HepG2 (cell line): Measurements from ENCODE around the gene BRAF. TPM values are rescaled to one million over a fixed set of nuclear protein-coding genes. Genes with fewer than 3 reads are reported as not detected.

ENCODE experiments used
- DR1 ChIP-seq: sonication (generic); formaldehyde crosslinking; IDR thresholded peaks from 2 replicates; pipeline ENCODE4 v1.8.0; 2021; ENCODE audit warnings: mild to moderate bottlenecking, missing genetic modification reagents, inconsistent platforms
- RCOR2 ChIP-seq: IDR thresholded peaks from 2 replicates; pipeline ENCODE4 v1.6.1; 2016; ENCODE audit warnings: missing biosample characterization, missing genetic modification reagents
- ZNF563 ChIP-seq: sonication (generic); formaldehyde crosslinking; IDR thresholded peaks from 2 replicates; pipeline ENCODE4 v1.8.0; 2022; ENCODE audit warnings: mild to moderate bottlenecking, moderate library complexity, missing genetic modification reagents
- ZNF766 ChIP-seq: sonication (generic); formaldehyde crosslinking; IDR thresholded peaks from 2 replicates; pipeline ENCODE4 v1.5.0; 2020; ENCODE audit warnings: missing genetic modification reagents, borderline replicate concordance
- polyA plus RNA-seq, 8 experiments: library from polyadenylated mRNA; depleted of rRNA in 3 of 8; stranded (reverse) in 7 of 8; unstranded in 1 of 8; fragments of >200 nt; fragmentation: Illumina TruSeq in 4 of 8; extraction: Trizol in 4 of 8; gene quantifications; 2 replicates each; pipeline versions ENCODE4 v1.2.1 to v1.2.3, GENCODE V29; 2011 to 2016; ENCODE audit warnings: low read depth in 4 of 8, missing spikeins in 1 of 8, mixed read lengths in 1 of 8; ENCODE audit not compliant: insufficient read depth in 1 of 8
- total RNA-seq, 5 experiments: library from RNA; depleted of rRNA; stranded (reverse); fragments of >200 nt; fragmentation: Illumina TruSeq; extraction: Trizol; gene quantifications; 2 replicates each; pipeline ENCODE4 v1.2.3, GENCODE V29; 2016; ENCODE audit warnings: low read depth in 1 of 5
- TF ChIP-seq, protein P1 (sequence below): sonication (generic); formaldehyde crosslinking; conservative IDR thresholded peaks from 2 replicates; pipeline ENCODE4 v1.4.0; 2020; ENCODE audit warnings: missing genetic modification reagents
- TF ChIP-seq, protein P2 (sequence below): conservative IDR thresholded peaks from 2 replicates; pipeline ENCODE4 v1.6.1; 2018; ENCODE audit warnings: missing genetic modification reagents
- TF ChIP-seq, protein P3 (sequence below): IDR thresholded peaks from 2 replicates; pipeline ENCODE4 v1.6.1; 2016; ENCODE audit warnings: low read depth

Gene BRAF
- total and polyA plus RNA-seq, 2 of the 13 experiments (the other 11 are each of a cell fraction or from before 2014, with no cell fraction given): 12.5 to 13.4 TPM

DNA sequence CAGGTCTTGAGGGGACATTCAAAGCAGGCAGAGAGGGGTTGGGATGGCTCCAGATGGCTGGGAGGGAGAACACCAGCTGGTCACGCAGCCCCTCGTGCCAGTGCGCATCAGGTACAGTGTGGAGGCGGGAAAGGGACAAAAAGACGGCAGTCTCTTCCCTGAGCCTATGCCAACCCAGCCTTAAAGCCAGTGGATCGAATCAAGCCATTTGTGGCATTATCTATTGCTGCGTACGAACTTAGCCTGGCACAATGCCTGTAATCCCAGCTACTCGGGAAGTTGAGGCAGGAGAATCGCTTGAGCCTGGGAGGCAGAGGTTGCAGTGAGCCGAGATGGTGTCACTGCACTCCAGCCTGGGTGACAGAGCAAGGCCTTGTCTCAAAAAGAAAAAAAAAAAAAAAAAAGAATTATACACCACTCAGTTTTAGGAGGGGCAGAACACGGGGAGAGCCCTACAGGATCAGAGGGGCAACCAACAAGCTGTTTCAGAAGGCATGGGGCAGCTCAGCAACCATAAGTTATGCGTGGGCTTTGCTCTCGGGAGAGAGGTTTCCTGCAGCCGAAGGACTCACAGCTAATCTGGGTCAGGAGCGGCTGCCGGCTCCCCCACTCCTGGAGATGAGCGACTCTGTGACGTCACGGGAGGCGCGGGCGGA lies 228.6 kb downstream of the BRAF start (continued):
- TF ChIP-seq, protein P1, sequence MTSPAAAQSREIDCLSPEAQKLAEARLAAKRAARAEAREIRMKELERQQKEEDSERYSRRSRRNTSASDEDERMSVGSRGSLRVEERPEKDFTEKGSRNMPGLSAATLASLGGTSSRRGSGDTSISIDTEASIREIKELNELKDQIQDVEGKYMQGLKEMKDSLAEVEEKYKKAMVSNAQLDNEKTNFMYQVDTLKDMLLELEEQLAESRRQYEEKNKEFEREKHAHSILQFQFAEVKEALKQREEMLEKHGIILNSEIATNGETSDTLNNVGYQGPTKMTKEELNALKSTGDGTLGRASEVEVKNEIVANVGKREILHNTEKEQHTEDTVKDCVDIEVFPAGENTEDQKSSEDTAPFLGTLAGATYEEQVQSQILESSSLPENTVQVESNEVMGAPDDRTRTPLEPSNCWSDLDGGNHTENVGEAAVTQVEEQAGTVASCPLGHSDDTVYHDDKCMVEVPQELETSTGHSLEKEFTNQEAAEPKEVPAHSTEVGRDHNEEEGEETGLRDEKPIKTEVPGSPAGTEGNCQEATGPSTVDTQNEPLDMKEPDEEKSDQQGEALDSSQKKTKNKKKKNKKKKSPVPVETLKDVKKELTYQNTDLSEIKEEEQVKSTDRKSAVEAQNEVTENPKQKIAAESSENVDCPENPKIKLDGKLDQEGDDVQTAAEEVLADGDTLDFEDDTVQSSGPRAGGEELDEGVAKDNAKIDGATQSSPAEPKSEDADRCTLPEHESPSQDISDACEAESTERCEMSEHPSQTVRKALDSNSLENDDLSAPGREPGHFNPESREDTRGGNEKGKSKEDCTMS (CRISPR knock-in tag): no peak
- TF ChIP-seq, protein P2, sequence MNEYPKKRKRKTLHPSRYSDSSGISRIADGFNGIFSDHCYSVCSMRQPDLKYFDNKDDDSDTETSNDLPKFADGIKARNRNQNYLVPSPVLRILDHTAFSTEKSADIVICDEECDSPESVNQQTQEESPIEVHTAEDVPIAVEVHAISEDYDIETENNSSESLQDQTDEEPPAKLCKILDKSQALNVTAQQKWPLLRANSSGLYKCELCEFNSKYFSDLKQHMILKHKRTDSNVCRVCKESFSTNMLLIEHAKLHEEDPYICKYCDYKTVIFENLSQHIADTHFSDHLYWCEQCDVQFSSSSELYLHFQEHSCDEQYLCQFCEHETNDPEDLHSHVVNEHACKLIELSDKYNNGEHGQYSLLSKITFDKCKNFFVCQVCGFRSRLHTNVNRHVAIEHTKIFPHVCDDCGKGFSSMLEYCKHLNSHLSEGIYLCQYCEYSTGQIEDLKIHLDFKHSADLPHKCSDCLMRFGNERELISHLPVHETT (CRISPR knock-in tag): no peak
- peak; percentile 81; the same call in 1 of the 2 replicates for TF ChIP-seq ZNF766
- TF ChIP-seq RCOR2: no peak
- TF ChIP-seq, protein P3, sequence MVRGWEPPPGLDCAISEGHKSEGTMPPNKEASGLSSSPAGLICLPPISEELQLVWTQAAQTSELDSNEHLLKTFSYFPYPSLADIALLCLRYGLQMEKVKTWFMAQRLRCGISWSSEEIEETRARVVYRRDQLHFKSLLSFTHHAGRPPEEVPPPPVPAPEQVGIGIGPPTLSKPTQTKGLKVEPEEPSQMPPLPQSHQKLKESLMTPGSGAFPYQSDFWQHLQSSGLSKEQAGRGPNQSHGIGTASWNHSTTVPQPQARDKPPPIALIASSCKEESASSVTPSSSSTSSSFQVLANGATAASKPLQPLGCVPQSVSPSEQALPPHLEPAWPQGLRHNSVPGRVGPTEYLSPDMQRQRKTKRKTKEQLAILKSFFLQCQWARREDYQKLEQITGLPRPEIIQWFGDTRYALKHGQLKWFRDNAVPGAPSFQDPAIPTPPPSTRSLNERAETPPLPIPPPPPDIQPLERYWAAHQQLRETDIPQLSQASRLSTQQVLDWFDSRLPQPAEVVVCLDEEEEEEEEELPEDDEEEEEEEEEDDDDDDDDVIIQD (CRISPR knock-in tag): peak; percentile 61; the same call in 1 of the 2 replicates
- TF ChIP-seq DR1 (CRISPR knock-in tag): 0 out of 2 replicates have a peak, but pooled peaks have one; percentile 12
- TF ChIP-seq ZNF563 (CRISPR knock-in tag): no peak
